Endothelial cell of umbilical vein (primary cell): ENCODE results near the gene RAB5IF. TPM values are rescaled to one million over a fixed set of nuclear protein-coding genes. Genes with fewer than 3 reads are reported as not detected.

Source experiments
- BruUV-seq: library from RNA; stranded (reverse); fragments of 400-500 nt; replicated peaks from 2 replicates; lab custom pipeline; 2021; lab: Mats Ljungman, UMichigan
- CTCF ChIA-PET: fragments of 300-600, 350-600 bp; sonication (Branson Sonifier 250); formaldehyde crosslinking; loops from one replicate; lab custom pipeline; 2021; ENCODE audit warnings: antibody characterized with exemption, inconsistent platforms; lab: Charles Lee
- POLR2A ChIA-PET: fragments of 300-600, 350-600 bp; sonication (Branson Sonifier 250); formaldehyde crosslinking; loops from one replicate; lab custom pipeline; 2021; ENCODE audit warnings: antibody characterized with exemption, inconsistent platforms; lab: Charles Lee
- DNase-seq: peaks from one replicate; pipeline ENCODE4 v3.0.0-alpha.2; 2011; ENCODE audit warnings: low read depth, low spot score
- FAIRE-seq: peaks from 2 replicates; lab custom pipeline; 2011; peaks lifted over from hg19 to GRCh38; lab: Jason Lieb, UNC
- H2AFZ ChIP-seq: 2 replicates; pipeline ENCODE4 v1.6.0; 2012; ENCODE audit warnings: low read depth, low read length, control low read depth, inconsistent platforms
- H3K27ac ChIP-seq: 2 replicates; pipeline ENCODE4 v1.5.1; 2011; ENCODE audit warnings: low read depth, mild to moderate bottlenecking, control low read depth, low read length, moderate library complexity; ENCODE audit not compliant: insufficient read depth
- H3K27me3 ChIP-seq, 2 experiments: 2 replicates each; pipeline versions ENCODE4 v1.6.0 to v1.6.1; 2011; ENCODE audit warnings: low read length in 2 of 2, mixed read lengths in 1 of 2; ENCODE audit not compliant: control insufficient read depth in 2 of 2, insufficient read depth in 2 of 2
- H3K36me3 ChIP-seq, 2 experiments: 2 replicates in 1 of 2; 3 replicates in 1 of 2; pipeline ENCODE4 v1.5.1; 2011; ENCODE audit warnings: low read length in 2 of 2, mild to moderate bottlenecking in 1 of 2, moderate library complexity in 1 of 2; ENCODE audit not compliant: control insufficient read depth in 2 of 2, insufficient read depth in 2 of 2; ENCODE audit errors: extremely low read depth in 1 of 2
- H3K4me1 ChIP-seq: 3 replicates; pipeline ENCODE4 v1.5.1; 2011; ENCODE audit warnings: mild to moderate bottlenecking, low read length; ENCODE audit not compliant: control insufficient read depth, insufficient read depth; ENCODE audit errors: extremely low read depth
- H3K4me2 ChIP-seq: 2 replicates; pipeline ENCODE4 v1.6.1; 2011; ENCODE audit warnings: low read length, control low read depth, mixed read lengths; ENCODE audit not compliant: insufficient read depth
- H3K4me3 ChIP-seq, 3 experiments: fragments of 200-600 bp in 1 of 3; sonication (generic), shearing (Covaris generic) in 1 of 3; replicated peaks in 1 of 3; 2 replicates each; pipeline ENCODE4 v1.5.1; 2011 to 2016; ENCODE audit warnings: control low read depth in 3 of 3, low read length in 3 of 3, mild to moderate bottlenecking in 2 of 3, inconsistent platforms in 1 of 3, low read depth in 1 of 3, moderate library complexity in 1 of 3; ENCODE audit not compliant: insufficient read depth in 1 of 3
- H3K79me2 ChIP-seq: 2 replicates; pipeline ENCODE4 v1.6.0; 2012; ENCODE audit warnings: low read length, inconsistent platforms; ENCODE audit not compliant: control insufficient read depth, insufficient read depth
- H3K9ac ChIP-seq: replicated peaks from 2 replicates; pipeline ENCODE3; 2011; ENCODE audit warnings: low read length, control low read depth; ENCODE audit not compliant: insufficient read depth; ENCODE audit errors: extremely low read depth
- H3K9me1 ChIP-seq: replicated peaks from 3 replicates; pipeline ENCODE4 v1.6.0; 2011; ENCODE audit warnings: mild to moderate bottlenecking, low read length; ENCODE audit not compliant: control insufficient read depth, insufficient read depth; ENCODE audit errors: extremely low read depth
- H3K9me3 ChIP-seq: replicated peaks from 2 replicates; pipeline ENCODE4 v1.5.1; 2012; ENCODE audit warnings: low read length, inconsistent platforms; ENCODE audit not compliant: control insufficient read depth, insufficient read depth
- H4K20me1 ChIP-seq: replicated peaks from 2 replicates; pipeline ENCODE3; 2011; ENCODE audit warnings: mild to moderate bottlenecking, low read length; ENCODE audit not compliant: control insufficient read depth, insufficient read depth; ENCODE audit errors: extremely low read depth
- EZH2 ChIP-seq: IDR thresholded peaks from 2 replicates; pipeline ENCODE4 v1.6.1; 2012; ENCODE audit warnings: borderline replicate concordance, low read depth, mild to moderate bottlenecking, moderate library complexity, low read length, inconsistent platforms; ENCODE audit not compliant: severe bottlenecking
- FOS ChIP-seq: IDR thresholded peaks from 2 replicates; pipeline ENCODE4 v1.6.1; 2011; ENCODE audit warnings: mild to moderate bottlenecking, low read length, moderate library complexity, borderline replicate concordance; ENCODE audit not compliant: insufficient read depth
- GATA2 ChIP-seq: IDR thresholded peaks from 2 replicates; pipeline ENCODE4 v1.7.0; 2011; ENCODE audit warnings: low read depth, mild to moderate bottlenecking, moderate library complexity, mixed read lengths, low read length; ENCODE audit not compliant: insufficient read length, insufficient read depth
- JUN ChIP-seq: IDR thresholded peaks from 2 replicates; pipeline ENCODE4 v1.6.1; 2011; ENCODE audit warnings: borderline replicate concordance, low read depth; ENCODE audit not compliant: insufficient read length, insufficient read depth
- MYC ChIP-seq: IDR thresholded peaks from one replicate; pipeline ENCODE4 v1.6.1; 2011; ENCODE audit warnings: mild to moderate bottlenecking, low read depth, low read length
- POLR2A ChIP-seq: IDR thresholded peaks from 2 replicates; pipeline ENCODE4 v1.6.1; 2012; ENCODE audit warnings: low read depth, mild to moderate bottlenecking, control low read depth, low read length
- POLR2AphosphoS5 ChIP-seq: IDR thresholded peaks from 2 replicates; pipeline ENCODE4 v1.6.1; 2012; ENCODE audit warnings: low read depth, mild to moderate bottlenecking, control low read depth, low read length, moderate library complexity; ENCODE audit not compliant: insufficient read depth
- dilution Hi-C: fragments of 300-500 bp; cut with MboI; formaldehyde crosslinking; loops from one replicate; pipeline ENCODE4 v1.15.0; 2019; ENCODE audit warnings: low sequenced_read_pairs; ENCODE audit not compliant: extremely low pct_ligation_motif_present
- intact Hi-C: fragments of 100-400 bp; cut with micrococcal nuclease; formaldehyde crosslinking; loops from one replicate; pipeline ENCODE4 v1.10.0; 2022
- polyA plus RNA-seq, 4 experiments: library from polyadenylated mRNA; depleted of rRNA in 3 of 4; stranded (reverse) in 3 of 4; unstranded in 1 of 4; fragments of >200 nt; gene quantifications; 2 replicates each; pipeline versions ENCODE4 v1.2.1 to v1.2.3, GENCODE V29; 2011 to 2012; ENCODE audit warnings: missing spikeins in 1 of 4
- total RNA-seq: library from RNA; stranded (reverse); gene quantifications from 2 replicates; pipeline ENCODE4 v1.2.3, GENCODE V29; 2021
- TF ChIP-seq, protein P1 (sequence below): IDR thresholded peaks from 2 replicates; pipeline ENCODE4 v1.6.1; 2011; ENCODE audit not compliant: insufficient read depth, insufficient read length
- TF ChIP-seq, protein P2 (sequence below), 2 donors: IDR thresholded peaks; 1 replicate in 1 of 2; 2 replicates in 1 of 2; pipeline ENCODE4 v1.5.1; 2011; ENCODE audit warnings: low read length in 2 of 2, mild to moderate bottlenecking in 2 of 2, moderate library complexity in 2 of 2, control low read depth in 1 of 2, inconsistent platforms in 1 of 2, low read depth in 1 of 2; ENCODE audit not compliant: insufficient read depth in 1 of 2; ENCODE audit errors: extremely low read depth in 1 of 2

The RAB5IF gene
- total and polyA plus RNA-seq, 2 donors (not counting 3 experiments of a cell fraction or from before 2014, with no cell fraction given), result 113 to 162 TPM

DNA sequence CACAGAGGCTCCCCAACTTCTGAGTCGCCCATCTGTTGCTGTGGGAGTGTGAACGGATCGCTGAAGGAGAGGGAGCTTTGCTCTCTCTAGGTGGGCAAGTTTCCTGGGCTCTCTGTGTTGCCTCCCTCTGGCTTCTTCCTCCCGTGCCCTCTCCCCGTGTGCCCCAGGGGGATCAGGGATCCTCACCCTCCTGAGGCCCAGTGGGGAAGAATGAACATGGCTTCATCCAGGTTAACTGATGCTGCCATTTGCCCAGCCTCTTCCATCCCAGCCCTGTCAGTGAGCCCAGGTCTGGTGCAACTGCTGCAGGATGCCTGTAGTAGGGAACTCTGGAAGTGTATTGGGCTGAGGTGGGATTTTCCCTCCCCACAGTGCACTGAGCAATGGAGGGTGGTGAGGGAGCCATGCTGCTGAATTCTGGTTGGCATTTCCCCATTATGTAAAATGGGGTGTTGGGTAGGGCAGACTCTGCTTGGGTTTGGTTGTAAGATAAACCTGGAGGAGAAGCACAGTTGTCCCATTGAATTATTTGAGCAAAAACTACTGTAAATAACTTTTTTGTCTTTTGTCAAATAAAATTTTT is 12.1 kb upstream of the RAB5IF start:
- Histone ChIP-seq H3K79me2 (no peaks in the 10 kb centered on the region), H3K4me3 (no peak overlapping the region), H3K27me3 (no peaks in the 10 kb centered on the region), H3K9ac (no peak overlapping the region), H3K36me3 (peaks cover 3 to 11% of the 10 kb centered on the region in 2 experiments), H3K27ac (no peak overlapping the region), H4K20me1 (no peaks in the 10 kb centered on the region), H2AFZ (no peak overlapping the region), H3K4me1 (no peaks in the 10 kb centered on the region), H3K4me2 (no peak overlapping the region), H3K9me3 (no peaks in the 10 kb centered on the region), H3K9me1 (no peaks in the 10 kb centered on the region)
- ChIA-PET POLR2A (no interaction called here), CTCF (interaction anchor here (2.1 kb wide), 1 partner anchor 12 kb away, joined by 7 read pairs; the partner anchor contains the start of gene RAB5IF)
- dilution Hi-C loops (no loop called here), intact Hi-C loops (no loop called here)
- DNase-seq (no peak), FAIRE-seq (no peak)
- no TSS peak for BruUV-seq
- TF ChIP-seq JUN (no peak), MYC (no peak), POLR2A (no peak), GATA2 (no peak), FOS (no peak), POLR2AphosphoS5 (no peak), EZH2 (no peak)
- TF ChIP-seq, protein P1, sequence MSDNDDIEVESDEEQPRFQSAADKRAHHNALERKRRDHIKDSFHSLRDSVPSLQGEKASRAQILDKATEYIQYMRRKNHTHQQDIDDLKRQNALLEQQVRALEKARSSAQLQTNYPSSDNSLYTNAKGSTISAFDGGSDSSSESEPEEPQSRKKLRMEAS, result no peak
- TF ChIP-seq, protein P2, sequence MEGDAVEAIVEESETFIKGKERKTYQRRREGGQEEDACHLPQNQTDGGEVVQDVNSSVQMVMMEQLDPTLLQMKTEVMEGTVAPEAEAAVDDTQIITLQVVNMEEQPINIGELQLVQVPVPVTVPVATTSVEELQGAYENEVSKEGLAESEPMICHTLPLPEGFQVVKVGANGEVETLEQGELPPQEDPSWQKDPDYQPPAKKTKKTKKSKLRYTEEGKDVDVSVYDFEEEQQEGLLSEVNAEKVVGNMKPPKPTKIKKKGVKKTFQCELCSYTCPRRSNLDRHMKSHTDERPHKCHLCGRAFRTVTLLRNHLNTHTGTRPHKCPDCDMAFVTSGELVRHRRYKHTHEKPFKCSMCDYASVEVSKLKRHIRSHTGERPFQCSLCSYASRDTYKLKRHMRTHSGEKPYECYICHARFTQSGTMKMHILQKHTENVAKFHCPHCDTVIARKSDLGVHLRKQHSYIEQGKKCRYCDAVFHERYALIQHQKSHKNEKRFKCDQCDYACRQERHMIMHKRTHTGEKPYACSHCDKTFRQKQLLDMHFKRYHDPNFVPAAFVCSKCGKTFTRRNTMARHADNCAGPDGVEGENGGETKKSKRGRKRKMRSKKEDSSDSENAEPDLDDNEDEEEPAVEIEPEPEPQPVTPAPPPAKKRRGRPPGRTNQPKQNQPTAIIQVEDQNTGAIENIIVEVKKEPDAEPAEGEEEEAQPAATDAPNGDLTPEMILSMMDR (IDR thresholded peaks at IDR 0.05; ENCODE audit: extremely low read depth in 1 of 2, insufficient read depth in 1 of 2, low read depth in 1 of 2, low read length in 2 of 2), result no peak
